Measurements from ENCODE around the gene MUC6.

- TF ChIP-seq POLR2A (IDR thresholded peaks at IDR 0.05) = no peak
- TF ChIP-seq CTCF (IDR thresholded peaks at IDR 0.05) = no peak
Observed at GRCh38 chr11:1071571-1072115, 35.1 kb upstream of the MUC6 start.

All from testis (tissue), 2 donors.